Muscle of back (tissue), 11 donors: ENCODE results near the gene EXOC4. TPM values are rescaled to one million over a fixed set of nuclear protein-coding genes. Genes with fewer than 3 reads are reported as not detected.

Experiments
- DNase-seq, 3 donors: peaks; one replicate each; pipeline versions ENCODE4 v3.0.0 to v3.0.0-alpha.2; 2013
- polyA plus RNA-seq, 10 donors: library from polyadenylated mRNA; unstranded; fragments of 120-200 nt; gene quantifications; one replicate each; pipeline ENCODE4 v1.2.1, GENCODE V29; 2013; ENCODE audit not compliant: insufficient read length in 10 of 10

EXOC4 gene
- polyA plus RNA-seq, 10 donors, result 42.2 to 74.5 (median 57.6) TPM

GRCh38 chr7:133359449-133359848 is 106.6 kb downstream of the EXOC4 start:
- DNase-seq, result no peak

GRCh38 chr7:133360201-133360600 is 107.3 kb downstream of the EXOC4 start:
- no peak for DNase-seq

GRCh38 chr7:133361806-133362205 is 108.9 kb downstream of the EXOC4 start:
- no peak for DNase-seq

- DNase-seq, result peak in 1 of 3 donors; percentile 33
Measured at GRCh38 chr7:133364959-133365690, 112.2 kb downstream of the EXOC4 start.

GRCh38 chr7:133365917-133366316 is 113.0 kb downstream of the EXOC4 start:
- DNase-seq, result peak in 1 of 3 donors; percentile 14

- no peak for DNase-seq
Measured at GRCh38 chr7:133367561-133367960, 114.7 kb downstream of the EXOC4 start.

- DNase-seq, result no peak
Measured at GRCh38 chr7:133369130-133369529, 116.3 kb downstream of the EXOC4 start.

GRCh38 chr7:133371616-133372015 is 118.7 kb downstream of the EXOC4 start:
- DNase-seq, result no peak

- DNase-seq, result no peak
Measured at GRCh38 chr7:133372337-133372736, 119.5 kb downstream of the EXOC4 start.

GRCh38 chr7:133376514-133376913 is 123.6 kb downstream of the EXOC4 start:
- DNase-seq, result no peak

- DNase-seq, result no peak
Measured at GRCh38 chr7:133381965-133382364, 129.1 kb downstream of the EXOC4 start.

- peak in 1 of 3 donors; percentile 16 for DNase-seq
Measured at GRCh38 chr7:133382775-133383559, 130.1 kb downstream of the EXOC4 start.

GRCh38 chr7:133386205-133386604 is 133.3 kb downstream of the EXOC4 start:
- DNase-seq, result no peak

- no peak for DNase-seq
Measured at GRCh38 chr7:133389727-133390126, 136.8 kb downstream of the EXOC4 start.

- no peak for DNase-seq
Measured at GRCh38 chr7:133391206-133391605, 138.3 kb downstream of the EXOC4 start.

GRCh38 chr7:133394369-133394768 is 141.5 kb downstream of the EXOC4 start:
- DNase-seq, result no peak

GRCh38 chr7:133395551-133395950 is 142.7 kb downstream of the EXOC4 start:
- DNase-seq, result no peak

- DNase-seq, result no peak
Measured at GRCh38 chr7:133398506-133398905, 145.6 kb downstream of the EXOC4 start.

GRCh38 chr7:133401225-133401624 is 148.3 kb downstream of the EXOC4 start:
- DNase-seq, result no peak

GRCh38 chr7:133408212-133408611 is 155.3 kb downstream of the EXOC4 start:
- no peak for DNase-seq

GRCh38 chr7:133409421-133409820 is 156.5 kb downstream of the EXOC4 start:
- peak in 1 of 3 donors; percentile 31 for DNase-seq

- DNase-seq, result no peak
Measured at GRCh38 chr7:133409966-133410365, 157.1 kb downstream of the EXOC4 start.

GRCh38 chr7:133411395-133411794 is 158.5 kb downstream of the EXOC4 start:
- DNase-seq, result no peak
